RWPE2 (cell line): ENCODE data around the gene ZNF536.

ENCODE experiments used
- ATAC-seq: fragments of 200-7000 bp; cut with Tn5 transposase; 3 replicates; pipeline ENCODE4 v1.9.1; 2021; ENCODE audit warnings: low read depth
- DNase-seq: peaks from one replicate; pipeline ENCODE4 v3.0.0-alpha.2; 2020; ENCODE audit warnings: low spot score
- H3K27ac ChIP-seq: fragments of 450-650 bp; 2 replicates; pipeline ENCODE4 v1.5.1; 2017; ENCODE audit warnings: mild to moderate bottlenecking; ENCODE audit not compliant: poor library complexity, severe bottlenecking
- H3K27me3 ChIP-seq: fragments of 250-450 bp; sonication (Bioruptor Pico); 2 replicates; pipeline ENCODE4 v1.5.1; 2021; ENCODE audit warnings: mild to moderate bottlenecking, moderate library complexity; ENCODE audit not compliant: insufficient read depth, poor library complexity, severe bottlenecking
- H3K36me3 ChIP-seq: fragments of 250-450 bp; sonication (Bioruptor Pico); 2 replicates; pipeline ENCODE4 v1.5.1; 2020; ENCODE audit warnings: low read depth, mild to moderate bottlenecking, moderate library complexity
- H3K4me1 ChIP-seq: fragments of 250-450 bp; sonication (Bioruptor Pico); 2 replicates; pipeline ENCODE4 v1.5.1; 2021; ENCODE audit warnings: mild to moderate bottlenecking, moderate library complexity; ENCODE audit not compliant: insufficient read depth, poor library complexity, severe bottlenecking
- H3K4me3 ChIP-seq: fragments of 250-450 bp; sonication (Bioruptor Pico); 2 replicates; pipeline ENCODE4 v1.5.1; 2021; ENCODE audit warnings: mild to moderate bottlenecking, moderate library complexity; ENCODE audit not compliant: severe bottlenecking
- H3K9me3 ChIP-seq: fragments of 250-450 bp; sonication (Bioruptor Pico); 2 replicates; pipeline ENCODE4 v1.5.1; 2021; ENCODE audit warnings: mild to moderate bottlenecking, moderate library complexity; ENCODE audit not compliant: severe bottlenecking
- TF ChIP-seq, protein P1 (sequence below): fragments of 450-650 bp; IDR thresholded peaks from one replicate; pipeline ENCODE4 v1.5.1; 2017; ENCODE audit warnings: mild to moderate bottlenecking, moderate library complexity; ENCODE audit not compliant: poor library complexity, severe bottlenecking

The ZNF536 gene

DNA sequence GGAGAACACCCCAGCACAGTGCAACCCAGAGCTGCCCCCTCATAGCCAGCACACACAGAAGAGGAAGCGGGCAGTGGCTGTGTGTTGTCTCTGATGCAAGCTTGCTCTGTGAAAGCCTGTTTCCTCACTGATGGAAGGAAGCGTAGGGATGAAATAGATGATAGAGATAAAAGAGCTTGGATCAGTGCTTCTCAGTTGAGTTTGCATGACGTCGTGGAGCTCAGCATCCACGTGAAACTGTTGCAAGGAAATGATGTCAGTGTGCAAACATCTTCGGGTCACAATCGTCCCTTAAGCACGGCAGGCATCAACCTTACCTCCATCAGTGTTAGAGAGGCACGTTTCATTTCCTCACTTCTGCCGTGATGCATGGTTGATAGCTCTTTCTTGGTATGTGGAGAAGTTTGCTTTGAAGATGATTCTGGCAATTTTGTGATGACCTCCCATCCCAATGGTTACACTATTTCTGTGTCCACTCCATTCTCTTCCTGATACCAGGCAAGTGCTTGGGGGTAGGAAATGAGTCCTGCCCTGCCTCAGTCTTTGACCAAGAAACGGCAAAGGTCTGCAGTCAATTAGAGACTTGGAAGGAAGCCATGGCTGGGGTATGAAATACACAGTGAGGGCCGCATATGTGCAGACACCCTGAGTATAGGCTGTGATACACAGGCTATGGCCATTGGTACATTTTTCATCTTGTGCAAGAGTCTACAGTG, 183.0 kb downstream of the ZNF536 start:
- DNase-seq (no peak), ATAC-seq (no peak)
- TF ChIP-seq, protein P1, sequence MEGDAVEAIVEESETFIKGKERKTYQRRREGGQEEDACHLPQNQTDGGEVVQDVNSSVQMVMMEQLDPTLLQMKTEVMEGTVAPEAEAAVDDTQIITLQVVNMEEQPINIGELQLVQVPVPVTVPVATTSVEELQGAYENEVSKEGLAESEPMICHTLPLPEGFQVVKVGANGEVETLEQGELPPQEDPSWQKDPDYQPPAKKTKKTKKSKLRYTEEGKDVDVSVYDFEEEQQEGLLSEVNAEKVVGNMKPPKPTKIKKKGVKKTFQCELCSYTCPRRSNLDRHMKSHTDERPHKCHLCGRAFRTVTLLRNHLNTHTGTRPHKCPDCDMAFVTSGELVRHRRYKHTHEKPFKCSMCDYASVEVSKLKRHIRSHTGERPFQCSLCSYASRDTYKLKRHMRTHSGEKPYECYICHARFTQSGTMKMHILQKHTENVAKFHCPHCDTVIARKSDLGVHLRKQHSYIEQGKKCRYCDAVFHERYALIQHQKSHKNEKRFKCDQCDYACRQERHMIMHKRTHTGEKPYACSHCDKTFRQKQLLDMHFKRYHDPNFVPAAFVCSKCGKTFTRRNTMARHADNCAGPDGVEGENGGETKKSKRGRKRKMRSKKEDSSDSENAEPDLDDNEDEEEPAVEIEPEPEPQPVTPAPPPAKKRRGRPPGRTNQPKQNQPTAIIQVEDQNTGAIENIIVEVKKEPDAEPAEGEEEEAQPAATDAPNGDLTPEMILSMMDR, result no peak
- no peaks in the 10 kb centered on the region for H3K9me3 ChIP-seq
- no peaks in the 10 kb centered on the region for H3K36me3 ChIP-seq
- H3K4me3 ChIP-seq, result no peak overlapping the region
- no peaks in the 10 kb centered on the region for H3K4me1 ChIP-seq
- H3K27ac ChIP-seq, result no peak overlapping the region
- H3K27me3 ChIP-seq, result peaks cover 3% of the 10 kb centered on the region

DNA sequence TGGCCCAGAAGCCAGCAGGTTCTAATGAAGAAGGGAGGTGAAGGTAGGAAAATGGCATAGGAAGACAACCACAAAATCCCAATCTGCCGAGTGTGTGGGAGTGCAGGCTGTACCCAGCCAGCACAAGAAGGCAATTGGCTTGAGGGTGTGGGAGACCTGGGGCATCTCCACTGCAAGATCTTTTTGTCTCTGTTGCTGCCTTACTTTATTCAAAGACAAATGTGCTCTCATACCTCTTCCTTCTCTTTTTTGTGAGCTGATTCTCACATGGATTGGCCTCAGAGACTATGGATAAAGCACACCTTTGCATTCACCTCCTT, 183.6 kb downstream of the ZNF536 start:
- Histone ChIP-seq H3K27ac (no peak overlapping the region), H3K9me3 (no peaks in the 10 kb centered on the region)
- no peak for ATAC-seq

DNA sequence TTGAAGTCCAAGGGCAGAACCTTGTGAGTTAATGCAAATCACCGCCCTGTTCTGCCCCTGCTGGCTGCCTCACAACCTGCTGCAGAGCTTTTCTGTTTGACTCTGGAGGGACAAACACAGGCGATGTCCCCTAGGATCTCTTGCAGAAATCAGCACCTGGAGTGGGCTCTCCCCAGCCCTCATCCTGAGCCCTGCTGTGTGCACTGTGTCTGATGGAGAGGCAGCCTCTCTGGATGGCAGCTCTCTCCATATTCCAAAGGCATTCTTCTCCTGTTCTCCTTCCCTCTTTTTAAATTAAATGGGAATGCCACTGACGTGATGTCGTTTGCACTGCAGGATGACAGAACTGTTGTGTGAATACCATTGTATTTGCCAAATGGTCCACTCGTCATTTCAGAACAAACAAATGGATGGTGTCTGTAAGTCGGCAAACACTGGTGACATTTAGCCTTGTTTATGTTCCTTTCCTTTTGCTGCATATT, 184.1 kb downstream of the ZNF536 start:
- DNase-seq (no peak), ATAC-seq (no peak)
- TF ChIP-seq, protein P1, result no peak
- H3K36me3 ChIP-seq, result no peaks in the 10 kb centered on the region
- no peaks in the 10 kb centered on the region for H3K4me1 ChIP-seq
- H3K27ac ChIP-seq, result no peak overlapping the region
- no peaks in the 10 kb centered on the region for H3K9me3 ChIP-seq
- H3K4me3 ChIP-seq, result no peak overlapping the region
- peaks cover 2% of the 10 kb centered on the region for H3K27me3 ChIP-seq

More for the DNA sequence above, 183.6 kb downstream of the ZNF536 start:
- Histone ChIP-seq H3K4me1 (no peaks in the 10 kb centered on the region), H3K27me3 (peaks cover 2% of the 10 kb centered on the region), H3K4me3 (no peak overlapping the region), H3K36me3 (no peaks in the 10 kb centered on the region)
- DNase-seq, result no peak
- TF ChIP-seq, protein P1, result no peak

DNA sequence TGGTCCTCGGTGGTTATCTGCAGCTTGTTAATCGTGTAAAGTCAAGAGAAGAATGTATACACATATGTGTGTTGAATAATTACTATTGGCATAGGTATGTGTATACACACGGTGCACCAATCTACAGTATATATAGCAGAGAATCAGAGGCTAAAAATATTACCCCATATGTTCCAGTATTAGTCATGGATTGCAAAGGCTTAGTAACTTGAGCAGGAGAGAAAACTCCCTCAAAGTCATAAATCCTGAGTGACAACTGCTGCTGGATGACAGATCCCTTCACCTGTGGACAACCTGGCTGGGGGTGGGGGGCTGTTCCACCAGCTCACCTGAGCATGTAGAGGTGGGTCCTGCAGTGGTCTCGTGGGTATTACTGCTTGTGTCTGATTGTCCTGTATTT, 185.0 kb downstream of the ZNF536 start:
- TF ChIP-seq, protein P1, result no peak
- no peaks in the 10 kb centered on the region for H3K4me1 ChIP-seq
- no peaks in the 10 kb centered on the region for H3K36me3 ChIP-seq
- ATAC-seq, result peak; percentile 98
- no peaks in the 10 kb centered on the region for H3K9me3 ChIP-seq
- peaks cover 2% of the 10 kb centered on the region for H3K27me3 ChIP-seq
- no peak for DNase-seq
- no peak overlapping the region for H3K27ac ChIP-seq
- no peak overlapping the region for H3K4me3 ChIP-seq

DNA sequence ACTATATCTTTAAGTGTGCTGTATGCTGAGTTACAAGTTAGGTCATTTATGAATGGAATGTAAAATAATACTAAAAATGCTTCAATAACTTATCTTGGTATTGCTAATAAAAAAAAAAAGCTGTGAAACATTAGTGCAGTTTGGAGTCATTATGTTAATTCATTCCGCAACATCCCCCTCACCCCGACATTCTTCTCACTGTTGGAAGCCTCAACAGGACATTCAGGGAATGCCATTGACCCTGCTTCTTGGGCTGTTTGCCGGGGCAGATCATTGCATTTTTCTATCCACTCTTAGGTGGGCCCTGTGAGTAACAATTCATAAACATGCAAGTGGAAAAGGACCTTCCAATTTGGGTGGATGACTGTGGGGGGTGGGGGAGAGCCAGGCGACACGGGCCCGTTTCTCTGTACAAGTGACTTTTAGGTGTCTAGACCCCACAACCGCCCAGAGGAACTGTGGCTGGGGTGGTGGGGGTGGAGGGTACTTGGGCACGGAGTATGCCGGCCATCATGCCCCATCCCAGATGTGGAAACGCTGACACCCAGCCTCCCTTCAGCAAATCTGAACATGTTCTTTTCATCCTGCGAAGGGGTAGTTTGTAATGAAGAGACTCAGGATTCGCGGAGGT, 185.9 kb downstream of the ZNF536 start:
- ATAC-seq, result no peak
- TF ChIP-seq, protein P1, result no peak
- H3K36me3 ChIP-seq, result no peaks in the 10 kb centered on the region
- no peak for DNase-seq
- H3K4me3 ChIP-seq, result no peak overlapping the region
- no peak overlapping the region for H3K27ac ChIP-seq
- no peaks in the 10 kb centered on the region for H3K4me1 ChIP-seq
- no peaks in the 10 kb centered on the region for H3K27me3 ChIP-seq
- no peaks in the 10 kb centered on the region for H3K9me3 ChIP-seq
